Heart left ventricle (tissue), 16 donors: Measurements from ENCODE around the gene STAC2. TPM values are rescaled to one million over a fixed set of nuclear protein-coding genes. Genes with fewer than 3 reads are reported as not detected.

Experiments used
- ATAC-seq, 4 donors: fragments of 200-7000 bp; cut with Tn5 transposase; one replicate each; pipeline ENCODE4 v1.9.1; 2020 to 2022; ENCODE audit warnings: moderate library complexity in 4 of 4, mild to moderate bottlenecking in 3 of 4, moderate number of reproducible peaks in 1 of 4
- DNase-seq, 5 donors: peaks; one replicate each; pipeline ENCODE4 v3.0.0-alpha.2; 2020
- H3K27ac ChIP-seq, 12 donors: fragments of 200-600 bp; sonication (generic) in 4 of 12; one replicate each; pipeline versions ENCODE4 v1.5.0 to v1.8.0; 2016 to 2022; ENCODE audit warnings: mild to moderate bottlenecking in 2 of 12
- H3K27me3 ChIP-seq, 9 donors: fragments of 200-600 bp; sonication (generic) in 2 of 9; one replicate each; pipeline versions ENCODE4 v1.5.1 to v1.8.0; 2016 to 2022; ENCODE audit warnings: mild to moderate bottlenecking in 3 of 9
- H3K36me3 ChIP-seq, 9 donors: fragments of 200-600 bp; sonication (generic) in 2 of 9; one replicate each; pipeline versions ENCODE4 v1.5.0 to v1.8.0; 2018 to 2022; ENCODE audit warnings: mild to moderate bottlenecking in 2 of 9
- H3K4me1 ChIP-seq, 12 donors: fragments of 200-600 bp; sonication (generic) in 4 of 12; one replicate each; pipeline versions ENCODE4 v1.5.0 to v1.8.0; 2016 to 2022; ENCODE audit warnings: mild to moderate bottlenecking in 3 of 12
- H3K4me3 ChIP-seq, 12 donors: fragments of 200-600 bp; sonication (generic) in 4 of 12; one replicate each; pipeline versions ENCODE4 v1.5.0 to v1.8.0; 2017 to 2022; ENCODE audit warnings: mild to moderate bottlenecking in 9 of 12, moderate library complexity in 4 of 12
- H3K9me3 ChIP-seq, 12 donors: fragments of 200-600 bp; sonication (generic) in 4 of 12; one replicate each; pipeline versions ENCODE4 v1.5.0 to v1.8.0; 2016 to 2022; ENCODE audit warnings: mild to moderate bottlenecking in 1 of 12
- POLR2A ChIP-seq, 2 donors: fragments of 450-650 bp; IDR thresholded peaks; one replicate each; pipeline ENCODE4 v1.6.1; 2017; ENCODE audit warnings: antibody characterized with exemption in 2 of 2, mild to moderate bottlenecking in 2 of 2, moderate library complexity in 2 of 2
- WGBS, 4 donors: extraction: QIAGEN DNeasy Blood & Tissue Kit in 2 of 4; methylation state at CpG; one replicate each; pipeline versions ENCODE4 v1.1.5 to v1.1.7; 2013 to 2018; 5-methylcytosine and 5-hydroxymethylcytosine counted together
- intact Hi-C, 10 donors: fragments of 100-400 bp; cut with DNase I; formaldehyde crosslinking; loops; one replicate each; pipeline versions ENCODE4 v1.11.1 to v1.14.2; 2022
- polyA plus RNA-seq, 2 donors: library from polyadenylated mRNA; stranded (reverse); fragments of 200-250 nt; gene quantifications; one replicate each; pipeline ENCODE4 v1.2.3, GENCODE V29; 2013
- total RNA-seq, 9 donors: library from RNA; depleted of rRNA in 2 of 9; stranded (reverse); fragments of >200 nt in 2 of 9; fragmentation: NEBNext Ultra II Directional in 3 of 9; extraction: Animal tissue kit (Norgen Biotek cat#: 25700) in 3 of 9; gene quantifications; one replicate each; pipeline versions ENCODE4 v1.1.0 to v1.2.4, GENCODE V29; 2016 to 2023
- TF ChIP-seq, protein P1 (sequence below), 12 donors: fragments of 200-600 bp; sonication (generic) in 4 of 12; IDR thresholded peaks; one replicate each; pipeline versions ENCODE4 v1.5.0 to v1.8.0; 2018 to 2022; ENCODE audit warnings: antibody characterized with exemption in 12 of 12, mild to moderate bottlenecking in 5 of 12
- donor health status: ischemic (EF 13 %, LVEDD 7.1; RV severe dilation, severe dysfunction).
- donor health status: healthy with polysubstance abuse.
- donor health status: DM: no; HTN: yes; CAD: no.
- donor health status: DM: no; HTN: no; CAD: no.
- donor health status: ischemic (EF 25% LVEDD 6.9; RV normal size, moderate dysfunction).
- donor health status: ischemic (EF 25% LVEDD 5.7; RV mildly dilated, moderate dysfunction).
- donor health status: healthy.
- donor health status: DM: yes; HTN: yes; CAD: no.
- donor health status: ischemic (EF 35%, LVEDD 5.7; RV mildly dilated, moderate dysfunction).
- donor health status: nonischemic (EF 11% LVEDD 7.7; RV severe dilation, severe dysfunction).
- donor health status: DM: yes; HTN: yes; CAD: no.
- donor health status: PGD.
- donor health status: ischemic (EF 29% LVEDD 5.4; RV normal size, mild dysfunction).
- donor health status: nonischemic (EF 23%, LVEDD 6.1; RV moderate dilation, normal function).

Gene STAC2
- total and polyA plus RNA-seq, 11 donors: 0.16 to 5.3 (median 0.36) TPM

DNA sequence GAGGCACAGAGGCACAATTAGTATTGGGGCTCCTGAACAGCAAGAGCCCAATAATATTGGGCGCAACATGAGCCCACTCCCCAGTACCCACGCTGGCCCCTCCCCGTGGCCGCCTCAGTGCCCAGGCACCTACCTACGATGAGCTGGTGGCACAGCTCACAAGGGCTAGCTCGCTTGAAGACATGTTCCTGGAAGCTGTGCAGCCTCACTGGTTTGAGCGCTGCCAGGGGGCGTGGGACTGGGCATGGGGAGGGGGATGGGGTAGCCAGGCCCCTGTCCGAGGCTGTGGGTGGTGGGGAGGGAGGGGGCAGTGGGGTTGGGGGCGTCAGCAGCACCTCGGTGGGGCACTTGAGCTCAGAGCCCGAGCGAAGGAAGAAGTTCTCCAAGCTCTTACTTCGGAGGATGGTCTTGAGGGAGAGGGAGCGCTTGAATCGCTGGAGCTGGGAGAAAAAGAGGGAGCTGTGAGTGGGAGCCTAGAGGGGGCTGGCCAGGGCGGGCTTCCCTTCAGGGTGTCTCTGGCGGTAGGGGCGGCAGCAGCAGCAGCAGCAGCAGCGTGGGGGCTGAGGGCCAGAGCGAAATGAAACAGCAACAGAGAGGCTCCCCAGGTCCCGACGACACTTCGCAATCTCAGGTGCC is 7.9 kb downstream of the STAC2 start:
- TF ChIP-seq POLR2A (IDR thresholded peaks at IDR 0.05): no peak
- TF ChIP-seq, protein P1, sequence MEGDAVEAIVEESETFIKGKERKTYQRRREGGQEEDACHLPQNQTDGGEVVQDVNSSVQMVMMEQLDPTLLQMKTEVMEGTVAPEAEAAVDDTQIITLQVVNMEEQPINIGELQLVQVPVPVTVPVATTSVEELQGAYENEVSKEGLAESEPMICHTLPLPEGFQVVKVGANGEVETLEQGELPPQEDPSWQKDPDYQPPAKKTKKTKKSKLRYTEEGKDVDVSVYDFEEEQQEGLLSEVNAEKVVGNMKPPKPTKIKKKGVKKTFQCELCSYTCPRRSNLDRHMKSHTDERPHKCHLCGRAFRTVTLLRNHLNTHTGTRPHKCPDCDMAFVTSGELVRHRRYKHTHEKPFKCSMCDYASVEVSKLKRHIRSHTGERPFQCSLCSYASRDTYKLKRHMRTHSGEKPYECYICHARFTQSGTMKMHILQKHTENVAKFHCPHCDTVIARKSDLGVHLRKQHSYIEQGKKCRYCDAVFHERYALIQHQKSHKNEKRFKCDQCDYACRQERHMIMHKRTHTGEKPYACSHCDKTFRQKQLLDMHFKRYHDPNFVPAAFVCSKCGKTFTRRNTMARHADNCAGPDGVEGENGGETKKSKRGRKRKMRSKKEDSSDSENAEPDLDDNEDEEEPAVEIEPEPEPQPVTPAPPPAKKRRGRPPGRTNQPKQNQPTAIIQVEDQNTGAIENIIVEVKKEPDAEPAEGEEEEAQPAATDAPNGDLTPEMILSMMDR (IDR thresholded peaks at IDR 0.05): no peak
- ATAC-seq (no peak), DNase-seq (no peak)
- WGBS, 4 donors: 25 to 40% (median 30%) methylated on average over 22 to 24 of the region's 24 CpGs
- Histone ChIP-seq H3K27ac (no peak overlapping the region), H3K36me3 (no peaks in the 10 kb centered on the region), H3K9me3 (no peaks in the 10 kb centered on the region), H3K27me3 (peaks cover 0 to 5% (median 0%) of the 10 kb centered on the region in 9 donors), H3K4me1 (peaks cover 0 to 8% (median 0%) of the 10 kb centered on the region in 12 donors), H3K4me3 (no peak overlapping the region)
- intact Hi-C loops: no loop called here

DNA sequence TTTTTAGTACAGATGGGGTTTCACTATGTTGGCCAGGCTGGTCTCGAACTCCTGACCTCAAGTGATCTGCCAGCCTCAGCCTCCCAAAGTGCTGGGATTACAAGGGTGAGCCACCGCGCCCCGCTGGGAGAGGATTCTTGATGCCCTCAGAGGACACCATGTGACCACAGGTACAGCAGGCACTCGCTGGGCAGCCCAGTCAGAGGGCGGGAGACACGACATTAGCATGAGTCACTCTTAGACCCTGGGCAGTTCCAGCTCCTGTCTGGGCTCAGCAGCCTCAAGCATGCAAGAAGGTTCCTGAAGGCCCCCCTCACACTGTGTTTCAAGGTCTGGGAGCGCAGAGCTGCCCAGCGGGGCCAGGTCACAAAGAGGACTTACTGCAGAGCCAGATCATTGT is 11.9 kb downstream of the STAC2 start:
- H3K4me1 ChIP-seq: peaks cover 3 to 21% (median 12%) of the 10 kb centered on the region in 12 donors
- no peak for TF ChIP-seq POLR2A (IDR thresholded peaks at IDR 0.05)
- WGBS, 4 donors: 65 to 83% (median 76%) methylated on average over 6 to 9 of the region's 9 CpGs
- H3K27ac ChIP-seq: no peak overlapping the region
- DNase-seq (no peak), ATAC-seq (no peak)
- H3K27me3 ChIP-seq: peaks cover 0 to 15% (median 0%) of the 10 kb centered on the region in 9 donors
- no peaks in the 10 kb centered on the region for H3K9me3 ChIP-seq
- intact Hi-C loops: no loop called here
- H3K4me3 ChIP-seq: no peak overlapping the region
- no peaks in the 10 kb centered on the region for H3K36me3 ChIP-seq

DNA sequence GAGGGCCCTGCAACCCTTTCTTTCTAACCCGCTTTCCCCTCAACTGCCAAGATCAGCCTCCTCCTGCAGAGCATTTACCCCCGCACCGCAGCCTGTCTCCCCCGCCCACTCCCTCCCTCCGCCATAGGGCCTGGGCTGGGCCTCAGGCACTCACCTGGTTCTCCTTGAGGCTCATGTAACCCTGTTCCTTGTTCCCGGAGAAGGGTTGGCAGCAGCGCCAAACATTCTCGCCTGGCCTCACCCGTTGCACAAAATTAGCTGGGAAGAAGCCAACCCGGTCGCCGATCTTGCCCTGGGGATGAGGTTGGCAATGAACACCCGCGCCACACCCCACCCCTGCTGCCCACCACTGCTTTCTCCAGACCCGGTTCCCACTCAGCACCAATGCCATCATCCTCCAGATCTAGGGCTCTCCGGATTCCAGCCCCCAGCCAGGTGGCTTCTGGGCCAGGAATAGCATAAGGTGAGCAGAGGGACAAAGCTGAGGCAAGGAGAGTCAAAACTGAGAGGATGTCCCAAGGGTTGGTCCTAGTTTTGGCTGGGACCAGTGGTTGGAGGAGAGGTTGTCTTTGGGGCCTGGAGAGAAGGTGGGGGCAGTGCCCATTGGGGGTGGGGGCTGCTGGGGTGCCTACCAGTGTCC is 12.8 kb downstream of the STAC2 start:
- ATAC-seq (peak in 3 of 4 donors; percentile 7 to 26 (median 19)), DNase-seq (no peak)
- Histone ChIP-seq H3K4me3 (no peak overlapping the region), H3K9me3 (no peaks in the 10 kb centered on the region), H3K27ac (no peak overlapping the region), H3K36me3 (no peaks in the 10 kb centered on the region), H3K4me1 (peaks cover 3 to 23% (median 12%) of the 10 kb centered on the region in 12 donors), H3K27me3 (peaks cover 0 to 12% (median 0%) of the 10 kb centered on the region in 9 donors)
- intact Hi-C loops: no loop called here
- TF ChIP-seq, protein P1 (IDR thresholded peaks at IDR 0.05): no peak
- TF ChIP-seq POLR2A (IDR thresholded peaks at IDR 0.05): no peak
- 54 to 67% (median 57%) methylated on average over 15 to 16 of the region's 16 CpGs for WGBS, 4 donors

DNA sequence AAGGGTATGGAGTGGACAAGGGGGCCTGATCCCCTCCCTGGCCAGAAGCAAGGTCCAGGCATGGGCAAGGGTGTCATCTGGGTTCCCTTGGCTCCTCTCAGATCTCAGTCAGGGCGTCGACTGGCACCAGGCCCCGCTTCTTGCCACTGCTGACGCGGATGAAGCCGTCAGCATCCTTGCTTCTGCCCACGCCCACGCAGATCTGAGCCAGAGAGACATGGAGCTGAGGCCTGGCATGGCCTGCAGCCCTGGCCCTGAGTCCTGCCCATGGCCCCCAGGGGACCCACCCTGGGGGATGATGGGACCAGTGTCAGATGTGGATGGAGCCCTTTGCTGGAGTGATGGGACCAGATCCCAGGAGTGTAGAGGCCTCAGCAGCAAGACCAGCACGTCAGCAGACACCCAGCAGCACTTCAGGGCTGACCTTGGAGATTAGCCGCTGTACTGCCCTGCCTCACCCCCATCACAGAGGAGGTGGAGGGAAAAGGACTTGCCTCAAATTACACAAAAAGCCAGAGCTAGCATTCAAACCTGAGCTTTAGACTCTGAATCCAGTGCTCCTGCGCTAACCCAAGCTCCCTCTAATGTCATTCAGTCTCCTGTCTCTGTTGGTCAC is 13.4 kb downstream of the STAC2 start:
- peaks cover 3 to 23% (median 12%) of the 10 kb centered on the region in 12 donors for H3K4me1 ChIP-seq
- no peaks in the 10 kb centered on the region for H3K36me3 ChIP-seq
- H3K27ac ChIP-seq: no peak overlapping the region
- no peak for TF ChIP-seq POLR2A (IDR thresholded peaks at IDR 0.05)
- TF ChIP-seq, protein P1 (IDR thresholded peaks at IDR 0.05): no peak
- WGBS, 4 donors: 70 to 84% (median 81%) methylated on average over 5 to 11 of the region's 11 CpGs
- no peak overlapping the region for H3K4me3 ChIP-seq
- H3K9me3 ChIP-seq: no peaks in the 10 kb centered on the region
- DNase-seq (no peak), ATAC-seq (peak in 2 of 4 donors; percentile 12 to 34)
- peaks cover 0 to 9% (median 0%) of the 10 kb centered on the region in 9 donors for H3K27me3 ChIP-seq
- intact Hi-C loops: no loop called here
